Tibial artery (tissue), 4 donors: ENCODE measurements around the gene BABAM2.

Experiments
- DNase-seq, 2 donors: peaks; one replicate each; pipeline ENCODE4 v3.0.0-alpha.2; 2019
- H3K27ac ChIP-seq, 2 donors: fragments of 200-600 bp; sonication (generic) in 1 of 2; 1 replicate in 1 of 2; 2 replicates in 1 of 2; pipeline ENCODE4 v1.5.1; 2018 to 2019; ENCODE audit warnings: mild to moderate bottlenecking in 1 of 2
- H3K27me3 ChIP-seq, 2 donors: fragments of 200-600 bp; sonication (generic) in 1 of 2; one replicate each; pipeline versions ENCODE4 v1.5.1 to v1.6.0; 2016 to 2019
- H3K36me3 ChIP-seq, 3 donors: fragments of 200-600 bp; sonication (generic) in 2 of 3; one replicate each; pipeline ENCODE4 v1.5.1; 2016 to 2019; ENCODE audit warnings: mild to moderate bottlenecking in 2 of 3
- H3K4me1 ChIP-seq, 4 donors: fragments of 200-600 bp; sonication (generic) in 2 of 4; 1 replicate in 3 of 4; 2 replicates in 1 of 4; pipeline ENCODE4 v1.5.1; 2016 to 2019
- H3K4me3 ChIP-seq, 2 donors: fragments of 200-600 bp; sonication (generic) in 1 of 2; 1 replicate in 1 of 2; 2 replicates in 1 of 2; pipeline ENCODE4 v1.5.1; 2018 to 2019; ENCODE audit warnings: mild to moderate bottlenecking in 2 of 2
- H3K9me3 ChIP-seq, 3 donors: fragments of 200-600 bp; sonication (generic) in 1 of 3; one replicate each; pipeline ENCODE4 v1.5.1; 2016 to 2019
- intact Hi-C: fragments of 100-400 bp; cut with DNase I; formaldehyde crosslinking; loops from one replicate; pipeline ENCODE4 v1.15.0; 2023; ENCODE audit warnings: low total_unique reads
- TF ChIP-seq, protein P1 (sequence below), 2 experiments: fragments of 200-600 bp in 1 of 2; fragments of 450-650 bp in 1 of 2; IDR thresholded peaks; one replicate each; pipeline ENCODE4 v1.5.1; 2017 to 2019; ENCODE audit warnings: antibody characterized with exemption in 2 of 2, mild to moderate bottlenecking in 1 of 2, moderate library complexity in 1 of 2

Gene BABAM2

DNA sequence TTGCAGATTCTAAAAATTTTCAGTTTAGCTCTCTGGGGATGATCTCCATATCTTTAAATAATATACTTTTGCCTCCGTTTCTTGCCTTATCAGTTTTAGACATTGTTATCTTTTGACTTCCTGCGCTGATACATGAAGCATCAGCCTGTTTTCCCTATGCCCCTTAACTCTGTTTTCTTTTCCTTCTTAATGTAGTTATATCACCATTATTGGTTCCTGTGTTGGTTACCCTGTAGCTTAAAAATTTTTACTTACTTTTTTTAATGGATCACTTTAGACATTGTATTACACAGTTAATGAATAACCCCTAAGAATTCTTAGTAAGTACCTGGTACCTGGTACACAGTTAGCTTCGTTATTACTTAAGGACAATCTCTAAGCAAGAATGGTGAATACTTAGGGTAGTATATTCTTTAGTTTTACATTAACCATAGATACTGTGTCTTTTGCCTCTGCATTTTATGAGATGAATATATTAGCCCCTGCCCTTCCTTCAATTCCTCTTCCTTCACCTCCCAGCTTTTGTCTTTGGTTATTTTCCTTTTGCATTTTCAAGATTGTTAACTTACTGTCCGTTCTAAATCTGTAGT is 40.9 kb downstream of the BABAM2 start:
- intact Hi-C loops, result no loop called here
- Histone ChIP-seq H3K36me3 (peaks cover 0 to 13% (median 8%) of the 10 kb centered on the region in 3 donors), H3K27me3 (no peaks in the 10 kb centered on the region), H3K27ac (no peak overlapping the region), H3K9me3 (no peaks in the 10 kb centered on the region), H3K4me3 (no peak overlapping the region), H3K4me1 (no peaks in the 10 kb centered on the region)
- TF ChIP-seq, protein P1, sequence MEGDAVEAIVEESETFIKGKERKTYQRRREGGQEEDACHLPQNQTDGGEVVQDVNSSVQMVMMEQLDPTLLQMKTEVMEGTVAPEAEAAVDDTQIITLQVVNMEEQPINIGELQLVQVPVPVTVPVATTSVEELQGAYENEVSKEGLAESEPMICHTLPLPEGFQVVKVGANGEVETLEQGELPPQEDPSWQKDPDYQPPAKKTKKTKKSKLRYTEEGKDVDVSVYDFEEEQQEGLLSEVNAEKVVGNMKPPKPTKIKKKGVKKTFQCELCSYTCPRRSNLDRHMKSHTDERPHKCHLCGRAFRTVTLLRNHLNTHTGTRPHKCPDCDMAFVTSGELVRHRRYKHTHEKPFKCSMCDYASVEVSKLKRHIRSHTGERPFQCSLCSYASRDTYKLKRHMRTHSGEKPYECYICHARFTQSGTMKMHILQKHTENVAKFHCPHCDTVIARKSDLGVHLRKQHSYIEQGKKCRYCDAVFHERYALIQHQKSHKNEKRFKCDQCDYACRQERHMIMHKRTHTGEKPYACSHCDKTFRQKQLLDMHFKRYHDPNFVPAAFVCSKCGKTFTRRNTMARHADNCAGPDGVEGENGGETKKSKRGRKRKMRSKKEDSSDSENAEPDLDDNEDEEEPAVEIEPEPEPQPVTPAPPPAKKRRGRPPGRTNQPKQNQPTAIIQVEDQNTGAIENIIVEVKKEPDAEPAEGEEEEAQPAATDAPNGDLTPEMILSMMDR (IDR thresholded peaks at IDR 0.05), result no peak
- DNase-seq, result no peak

GRCh38 chr2:27932396-27932795 is 41.9 kb downstream of the BABAM2 start:
- no peak overlapping the region for H3K4me3 ChIP-seq
- H3K27me3 ChIP-seq, result no peaks in the 10 kb centered on the region
- DNase-seq, result no peak
- no peak overlapping the region for H3K27ac ChIP-seq
- H3K36me3 ChIP-seq, result peaks cover 0 to 13% (median 8%) of the 10 kb centered on the region in 3 donors
- TF ChIP-seq, protein P1 (IDR thresholded peaks at IDR 0.05), result no peak
- H3K4me1 ChIP-seq, result no peaks in the 10 kb centered on the region
- intact Hi-C loops, result no loop called here
- H3K9me3 ChIP-seq, result no peaks in the 10 kb centered on the region

DNA sequence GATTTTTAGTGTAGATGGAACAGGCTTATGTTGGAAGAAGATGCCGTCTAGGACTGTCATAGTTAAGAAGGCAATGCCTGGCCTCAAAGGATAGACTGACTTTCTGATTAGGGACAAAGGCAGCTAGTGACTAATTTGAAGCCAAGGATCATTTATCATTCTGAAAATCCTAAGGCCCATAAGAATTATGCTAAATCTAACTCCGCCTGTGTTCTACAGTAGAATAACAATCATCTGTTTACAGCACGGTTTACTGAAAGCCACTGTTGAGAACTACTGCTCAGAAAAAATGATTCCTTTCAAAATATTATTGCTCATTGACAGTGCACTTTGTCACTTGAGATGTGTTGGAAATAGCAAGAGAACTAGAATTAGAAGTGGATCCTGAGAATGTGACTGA is 44.5 kb downstream of the BABAM2 start:
- intact Hi-C loops, result no loop called here
- TF ChIP-seq, protein P1 (IDR thresholded peaks at IDR 0.05), result no peak
- no peaks in the 10 kb centered on the region for H3K27me3 ChIP-seq
- no peak overlapping the region for H3K27ac ChIP-seq
- no peak for DNase-seq
- no peaks in the 10 kb centered on the region for H3K9me3 ChIP-seq
- peaks cover 0 to under 1% (median 0%) of the 10 kb centered on the region in 4 donors for H3K4me1 ChIP-seq
- peaks cover 0 to 9% (median 7%) of the 10 kb centered on the region in 3 donors for H3K36me3 ChIP-seq
- no peak overlapping the region for H3K4me3 ChIP-seq

- H3K9me3 ChIP-seq, result no peaks in the 10 kb centered on the region
- H3K4me1 ChIP-seq, result peaks cover 0 to 12% (median 0%) of the 10 kb centered on the region in 4 donors
- no peak overlapping the region for H3K27ac ChIP-seq
- TF ChIP-seq, protein P1 (IDR thresholded peaks at IDR 0.05), result no peak
- no peaks in the 10 kb centered on the region for H3K27me3 ChIP-seq
- H3K36me3 ChIP-seq, result no peaks in the 10 kb centered on the region
- no peak overlapping the region for H3K4me3 ChIP-seq
- intact Hi-C loops, result no loop called here
- DNase-seq, result no peak
These were observed 49.7 kb downstream of the BABAM2 start for GRCh38 chr2:27940090-27940671.

- H3K27ac ChIP-seq, result no peak overlapping the region
- TF ChIP-seq, protein P1 (IDR thresholded peaks at IDR 0.05), result no peak
- H3K27me3 ChIP-seq, result no peaks in the 10 kb centered on the region
- no peaks in the 10 kb centered on the region for H3K9me3 ChIP-seq
- no peaks in the 10 kb centered on the region for H3K36me3 ChIP-seq
- intact Hi-C loops, result no loop called here
- DNase-seq, result no peak
- H3K4me1 ChIP-seq, result peaks cover 0 to 12% (median 0%) of the 10 kb centered on the region in 4 donors
- H3K4me3 ChIP-seq, result no peak overlapping the region
These were observed 50.5 kb downstream of the BABAM2 start for GRCh38 chr2:27940982-27941381.
